HG03175 (cell line): ENCODE data around the gene SLC27A1.
"Not testable (repeated sequence)": the region's sequence is repeated elsewhere in the genome, so short reads cannot be mapped to it uniquely, and the experiment has no call there.

Experiments used
- ATAC-seq: cut with Tn5 transposase; IDR thresholded peaks from one replicate; pipeline ENCODE4 v1.9.1; 2021; ENCODE audit warnings: mild to moderate bottlenecking, moderate library complexity; ENCODE audit not compliant: unreplicated experiment

The SLC27A1 gene

GRCh38 chr19:17538684-17539237 is 68.4 kb downstream of the SLC27A1 start:
- no peak for ATAC-seq

DNA sequence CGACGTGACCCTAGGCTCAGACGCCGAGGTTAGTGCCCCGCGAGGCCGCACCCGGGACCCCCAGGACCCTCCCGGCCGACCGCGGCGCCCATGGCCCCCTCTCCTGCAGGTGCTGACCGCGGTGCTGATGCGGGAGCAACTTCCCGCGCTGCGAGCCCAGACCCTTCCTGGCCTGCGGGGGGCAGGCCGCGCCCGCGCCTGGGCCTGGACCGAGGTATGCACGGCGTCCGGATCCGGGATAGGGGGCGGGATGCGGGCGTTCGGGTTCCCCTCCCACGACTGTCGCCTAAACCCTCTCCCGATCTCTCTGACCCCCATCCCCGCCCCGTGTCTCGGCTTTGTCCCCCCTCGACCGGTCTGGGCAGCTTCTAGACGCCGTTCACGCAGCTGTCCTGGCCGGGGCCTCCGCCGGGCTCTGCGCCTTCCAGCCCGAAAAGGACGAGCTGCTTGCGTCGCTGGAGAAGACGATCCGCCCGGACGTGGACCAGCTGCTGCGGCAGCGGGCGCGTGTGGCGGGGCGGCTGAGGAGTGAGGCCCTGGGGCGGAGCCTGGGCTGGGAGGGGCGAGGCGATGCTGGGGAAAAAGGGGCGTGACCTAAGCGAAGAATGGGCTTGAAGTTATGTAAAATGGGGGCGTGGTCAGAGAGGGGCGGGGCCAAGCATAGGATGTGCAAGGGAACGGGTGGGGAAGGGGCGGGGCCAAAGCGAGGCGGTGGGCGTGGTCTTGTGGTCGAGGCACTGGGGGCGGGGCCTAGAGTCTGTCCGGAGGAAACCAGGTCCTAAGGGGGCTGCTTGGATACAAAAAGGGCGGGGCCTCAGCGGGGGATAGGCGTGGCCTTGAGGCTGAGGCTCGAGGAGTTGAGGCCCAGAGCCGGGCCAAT is 69.2 kb downstream of the SLC27A1 start:
- ATAC-seq, result peak; percentile 72

DNA sequence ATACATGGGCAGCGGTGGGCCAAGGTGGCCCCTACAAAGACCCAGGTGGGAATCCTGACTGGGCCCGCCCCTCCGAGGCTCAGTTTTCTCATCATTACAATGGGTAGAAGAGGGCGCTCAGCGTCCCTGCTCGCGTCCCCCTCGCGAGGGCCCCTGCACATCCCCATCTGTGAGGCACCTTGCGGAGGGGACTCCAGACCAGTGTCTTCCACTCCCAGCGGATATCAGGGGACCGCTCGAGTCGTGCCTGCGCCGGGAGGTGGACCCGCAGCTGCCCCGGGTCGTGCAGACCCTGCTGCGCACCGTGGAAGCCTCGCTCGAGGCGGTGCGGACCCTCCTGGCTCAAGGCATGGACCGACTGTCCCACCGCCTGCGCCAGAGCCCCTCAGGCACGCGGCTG is 69.8 kb downstream of the SLC27A1 start:
- ATAC-seq, result no peak

DNA sequence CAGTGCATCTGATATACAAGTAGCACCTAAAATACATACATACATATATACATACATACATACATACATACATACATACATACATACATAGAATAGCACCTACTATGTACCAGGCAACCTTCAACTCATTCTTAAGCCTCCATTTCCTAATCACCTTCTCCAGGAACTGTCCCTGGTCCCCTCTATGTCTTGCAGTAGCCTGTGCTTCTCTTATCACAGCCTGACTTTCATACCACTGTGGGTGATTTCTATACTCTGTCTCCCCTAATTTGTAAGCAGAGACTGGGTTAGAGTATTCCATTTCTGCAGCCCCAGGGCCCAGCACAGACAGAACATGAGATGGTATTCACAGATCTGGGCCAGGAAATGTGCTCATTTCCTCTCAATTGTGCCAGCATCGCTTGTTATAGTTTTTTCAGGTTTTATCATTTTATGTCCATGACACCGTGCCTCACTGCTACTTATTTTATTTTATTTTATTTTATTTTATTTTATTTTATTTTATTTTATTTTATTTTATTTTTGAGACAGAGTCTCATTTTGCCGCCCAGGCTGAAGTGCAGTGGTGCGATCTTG is 70.9 kb downstream of the SLC27A1 start:
- ATAC-seq, result no peak

DNA sequence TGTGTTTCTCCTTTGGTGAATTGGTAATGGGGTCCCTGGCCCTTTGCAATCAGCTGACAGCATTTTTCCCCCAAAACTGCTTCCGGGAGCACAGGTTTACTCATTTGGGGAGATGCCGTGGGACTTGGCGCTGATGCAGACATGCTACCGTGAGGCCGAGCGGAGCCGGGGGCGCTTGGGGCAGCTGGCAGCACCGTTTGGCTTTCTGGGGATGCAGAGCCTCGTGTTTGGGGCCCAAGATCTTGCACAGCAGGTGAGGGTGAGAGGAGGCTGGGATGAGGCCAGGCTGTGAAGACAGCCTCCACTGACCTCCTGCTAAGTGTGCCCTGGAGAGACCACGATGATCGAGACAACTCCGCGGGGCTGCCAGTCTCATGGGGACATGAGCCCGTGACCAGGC is 71.7 kb downstream of the SLC27A1 start:
- no peak for ATAC-seq

DNA sequence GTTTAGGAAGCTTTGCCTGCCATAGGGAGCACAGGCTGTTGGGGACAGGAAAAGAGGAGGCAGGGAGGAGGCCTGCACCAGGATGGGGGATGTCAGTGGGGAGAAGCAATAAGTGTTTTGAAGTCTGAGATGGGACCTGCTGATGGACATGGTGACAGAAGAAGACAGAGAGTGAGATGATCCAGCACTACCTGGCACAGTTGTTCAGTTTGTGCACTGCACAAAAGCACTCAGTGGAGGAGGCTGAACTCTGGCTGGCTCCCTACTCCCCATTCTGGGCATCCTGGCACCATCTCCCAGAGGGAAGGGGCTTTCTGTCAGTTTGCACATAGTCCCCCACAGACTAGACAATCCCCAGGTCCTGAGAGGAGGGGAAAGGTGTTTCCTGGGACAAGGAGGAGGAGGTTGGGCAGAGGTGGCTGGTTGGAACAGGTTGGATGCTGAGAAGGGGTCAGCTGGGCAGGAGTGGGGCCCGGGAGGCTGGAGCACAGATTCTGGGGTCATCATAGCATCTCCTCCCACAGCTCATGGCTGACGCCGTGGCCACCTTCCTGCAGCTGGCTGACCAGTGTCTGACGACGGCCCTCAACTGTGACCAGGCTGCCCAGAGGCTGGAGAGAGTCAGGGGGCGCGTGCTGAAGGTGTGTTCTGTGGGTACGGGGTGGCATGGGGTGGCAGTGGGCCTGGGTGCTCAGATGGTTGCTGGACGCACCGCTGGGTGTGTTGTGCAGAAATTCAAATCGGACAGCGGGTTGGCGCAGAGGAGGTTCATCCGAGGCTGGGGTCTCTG is 72.7 kb downstream of the SLC27A1 start:
- ATAC-seq, result no peak

DNA sequence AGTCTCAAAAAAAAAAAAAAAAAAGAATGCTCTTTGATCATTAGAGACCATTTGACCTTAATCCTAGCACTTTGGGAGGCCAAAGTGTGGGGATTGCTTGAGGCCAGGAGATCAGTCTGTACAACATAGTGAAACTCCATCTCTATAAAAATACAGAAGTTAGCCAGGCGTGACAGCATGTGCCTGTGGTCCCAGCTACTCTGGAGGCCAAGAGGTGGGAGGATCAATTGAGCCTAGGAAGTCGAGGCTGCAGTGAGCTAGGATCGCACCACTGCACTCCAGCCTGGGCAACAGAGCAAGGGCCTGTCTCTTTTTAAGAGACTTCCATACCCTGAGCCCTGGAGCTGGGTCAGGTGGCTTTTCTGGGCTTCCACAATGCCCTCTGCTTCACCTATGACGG is 73.7 kb downstream of the SLC27A1 start:
- ATAC-seq, result no peak

GRCh38 chr19:17544418-17544817 is 74.1 kb downstream of the SLC27A1 start:
- no peak for ATAC-seq

DNA sequence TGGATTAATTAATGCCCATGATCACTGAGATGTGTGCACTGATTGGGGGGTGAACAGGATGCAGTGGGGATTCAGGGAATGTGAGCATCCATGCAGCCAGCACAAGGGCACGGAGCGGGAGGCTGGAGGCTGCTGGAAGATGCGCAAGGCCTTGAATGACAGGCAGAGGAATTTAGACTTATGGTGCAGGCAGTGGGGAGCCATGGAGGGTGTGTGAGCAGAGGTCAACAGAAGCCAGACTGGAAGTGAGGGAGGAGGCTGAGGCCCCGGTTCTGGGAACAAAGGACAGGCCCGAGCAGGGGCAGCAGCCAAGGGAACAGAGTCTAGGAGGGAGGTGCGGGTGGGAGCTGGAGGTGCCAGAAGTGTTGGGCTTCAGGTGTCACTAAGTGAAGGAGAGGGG is 77.8 kb downstream of the SLC27A1 start:
- ATAC-seq, result no peak

DNA sequence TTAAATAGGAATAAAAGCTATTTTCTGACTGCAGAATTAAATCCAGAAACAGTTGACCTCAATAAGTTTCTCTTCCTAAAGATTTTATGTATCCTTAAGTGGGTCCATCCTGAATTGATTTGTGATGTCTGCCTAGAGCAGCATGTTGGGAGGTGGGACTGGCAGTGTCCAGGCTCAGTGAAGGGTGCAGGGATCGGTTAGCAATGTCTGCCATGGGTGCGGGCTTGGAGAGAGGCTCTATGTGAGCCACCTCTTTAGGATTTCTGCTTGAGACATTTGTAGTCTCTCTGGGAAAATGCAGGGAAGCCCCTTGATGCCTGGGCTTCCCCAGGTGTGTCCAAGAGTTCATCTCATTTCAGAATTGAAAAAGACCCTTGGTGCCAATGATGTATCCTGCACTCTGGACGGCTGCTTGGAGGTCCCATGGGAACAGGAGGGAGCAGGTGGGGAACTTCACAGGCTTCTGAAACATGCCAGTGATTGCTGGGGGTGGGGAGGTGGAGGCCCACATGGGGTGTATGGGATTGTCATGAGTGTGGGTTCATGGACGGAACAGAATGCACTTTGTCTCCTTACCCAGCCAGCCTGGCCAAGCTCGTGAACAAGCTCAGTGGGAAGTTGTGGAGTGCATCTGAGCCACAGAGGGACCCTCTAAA is 78.9 kb downstream of the SLC27A1 start:
- ATAC-seq, result no peak

DNA sequence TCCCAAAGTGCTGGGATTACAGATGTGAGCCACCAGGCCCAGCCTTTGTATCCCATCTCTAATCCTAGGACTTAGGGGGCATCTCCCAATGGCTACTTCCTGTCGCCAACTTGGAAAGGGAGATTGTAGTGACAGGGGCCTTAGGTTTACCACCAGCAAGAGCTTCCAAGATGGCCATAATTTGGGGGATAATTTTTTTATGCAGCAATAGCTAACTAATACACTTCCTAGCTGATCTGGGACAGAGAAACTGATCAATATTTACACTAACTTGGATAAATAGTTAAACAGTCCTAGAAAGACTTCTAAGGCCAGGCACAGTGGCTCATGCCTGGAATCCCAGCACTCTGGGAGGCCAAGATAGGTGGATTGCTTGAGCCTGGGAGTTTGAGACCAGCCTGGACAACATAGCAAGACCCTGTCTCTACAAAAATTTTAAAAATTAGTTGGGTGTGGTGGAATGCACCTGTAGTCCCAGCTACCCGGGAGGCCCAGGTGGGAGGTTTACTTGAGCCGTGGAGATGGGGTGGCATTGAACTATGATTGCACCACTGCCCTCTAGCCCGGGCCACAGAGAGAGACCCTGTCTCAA is 79.8 kb downstream of the SLC27A1 start:
- no peak for ATAC-seq

DNA sequence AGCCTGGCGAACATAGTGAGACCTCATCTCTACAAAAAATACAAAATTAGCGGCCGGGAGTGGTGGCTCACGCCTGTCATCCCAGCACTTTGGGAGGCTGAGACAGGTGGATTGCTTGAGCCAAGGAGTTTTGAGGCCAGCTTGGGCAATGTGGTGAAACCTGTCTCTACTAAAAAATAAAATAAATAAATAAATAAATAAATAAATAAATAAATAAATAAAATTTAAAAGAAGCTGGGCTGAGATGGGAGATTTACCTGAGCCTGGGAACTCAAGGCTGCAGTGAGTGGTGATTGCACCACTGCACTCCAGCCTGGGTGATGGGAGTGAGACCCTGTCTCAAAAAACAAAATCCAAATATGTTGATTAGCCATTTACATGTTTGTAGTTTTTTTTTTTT is 82.4 kb downstream of the SLC27A1 start:
- not testable (repeated sequence) for ATAC-seq

DNA sequence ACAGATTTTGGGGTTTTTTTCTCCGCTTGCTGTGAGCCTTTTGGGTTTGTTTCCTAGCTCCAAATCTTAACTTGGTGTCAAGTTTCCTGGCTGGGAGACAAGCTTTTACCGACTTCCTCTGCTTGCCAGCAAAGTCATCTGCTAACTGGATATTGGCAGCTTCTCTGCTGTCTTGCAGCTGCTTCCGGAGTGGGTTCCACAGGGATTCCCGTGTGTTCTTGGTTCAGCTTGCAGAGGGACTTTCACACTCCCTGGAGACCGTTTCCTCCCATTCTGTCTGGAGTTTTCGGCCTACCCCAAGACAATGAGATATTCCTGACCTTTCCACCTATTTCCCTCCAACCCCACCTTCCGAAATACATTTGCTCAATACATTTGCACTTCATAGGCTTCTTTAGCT is 82.9 kb downstream of the SLC27A1 start:
- ATAC-seq, result no peak

DNA sequence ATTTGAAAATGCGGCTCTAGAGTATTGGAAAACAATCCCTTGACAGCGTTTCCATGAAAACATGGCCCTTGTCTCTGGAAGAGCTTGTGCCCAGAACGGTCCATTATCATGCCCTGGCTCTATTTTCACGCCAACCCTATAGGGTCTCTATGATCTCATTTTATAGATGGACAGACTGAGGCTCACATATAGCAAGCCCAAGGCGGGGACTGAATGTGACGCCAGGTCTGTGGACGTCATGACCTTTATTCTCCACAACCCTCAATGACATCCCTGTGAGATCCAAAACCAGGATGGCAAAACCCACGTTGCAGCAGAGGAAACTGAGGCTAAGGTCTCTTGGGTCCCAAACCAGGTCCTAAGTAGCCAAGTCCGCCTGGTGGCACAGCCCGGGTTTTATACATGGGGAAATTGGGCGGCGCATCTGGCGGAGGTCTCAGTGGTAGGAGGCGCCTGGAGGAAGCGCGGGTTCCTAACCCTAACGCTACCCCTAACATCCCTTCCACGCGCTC is 84.7 kb downstream of the SLC27A1 start:
- no peak for ATAC-seq

DNA sequence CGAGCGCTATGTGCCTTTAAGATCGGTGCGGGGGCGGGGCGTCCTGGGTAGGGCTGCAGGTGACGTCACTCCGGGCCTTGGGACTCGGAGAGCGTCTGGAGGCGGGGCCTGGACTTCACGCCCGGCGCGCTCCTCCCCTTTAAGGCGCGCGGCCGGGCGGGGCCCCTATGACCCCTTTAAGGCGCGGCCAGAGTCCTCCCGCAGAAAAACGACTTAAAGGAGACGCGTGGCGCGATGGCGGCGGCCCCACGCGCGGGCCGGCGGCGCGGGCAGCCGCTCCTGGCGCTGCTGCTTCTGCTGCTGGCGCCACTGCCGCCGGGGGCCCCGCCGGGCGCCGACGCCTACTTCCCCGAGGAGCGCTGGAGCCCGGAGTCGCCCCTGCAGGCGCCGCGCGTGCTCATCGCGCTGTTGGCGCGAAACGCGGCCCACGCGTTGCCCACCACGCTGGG is 85.2 kb downstream of the SLC27A1 start, which contains the start of gene COLGALT1:
COLGALT1 (plus strand) TSS at position 170 of the 449 bp plus-strand sequence; CDS start at position 235, 65 bp downstream.
- ATAC-seq, result peak; percentile 91
